ENCODE measurements around the gene DSTN.

DSTN gene

DNA sequence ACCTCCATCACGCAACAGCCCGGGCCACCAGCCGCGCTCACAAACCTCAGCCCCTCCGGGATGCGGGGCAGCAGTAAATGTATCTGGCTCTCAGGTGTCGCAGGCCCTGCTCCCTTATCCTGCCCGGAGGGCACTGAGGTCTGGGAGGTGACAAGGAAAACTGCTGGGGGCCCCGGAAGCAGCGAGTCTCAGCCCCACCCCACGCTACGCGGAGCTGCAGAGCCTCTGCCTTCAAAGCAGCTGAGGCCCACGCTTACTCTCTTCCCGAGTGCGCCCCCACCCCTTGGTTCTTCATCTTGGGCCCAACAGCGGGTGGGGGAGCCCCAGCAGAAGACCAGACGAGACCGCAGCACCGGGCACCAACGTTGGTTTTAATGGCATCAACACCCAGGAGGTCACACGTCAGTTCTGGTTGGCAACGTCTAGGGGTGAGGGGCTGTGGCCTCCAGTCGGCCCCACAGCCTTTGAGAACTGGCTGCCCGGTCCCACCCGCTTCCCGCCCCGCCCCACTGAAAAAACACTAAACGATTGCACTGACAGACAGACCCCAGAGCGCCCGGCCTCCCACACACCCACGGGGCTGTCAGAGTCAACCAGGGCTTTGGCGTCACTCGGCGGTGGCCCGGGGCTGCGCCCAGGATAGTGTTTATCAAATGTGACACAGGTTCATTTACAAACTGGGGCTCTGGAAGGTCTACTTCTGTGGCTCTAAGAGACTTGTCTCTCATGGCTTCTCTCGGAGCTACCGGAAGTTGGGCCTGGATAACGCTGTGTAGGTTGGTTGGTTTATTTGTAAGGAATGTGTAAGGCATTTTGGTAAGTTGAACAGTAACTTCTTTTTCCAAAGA is 43.7 kb downstream of the DSTN start:
- peak; percentile 16 for DNase-seq

DNA sequence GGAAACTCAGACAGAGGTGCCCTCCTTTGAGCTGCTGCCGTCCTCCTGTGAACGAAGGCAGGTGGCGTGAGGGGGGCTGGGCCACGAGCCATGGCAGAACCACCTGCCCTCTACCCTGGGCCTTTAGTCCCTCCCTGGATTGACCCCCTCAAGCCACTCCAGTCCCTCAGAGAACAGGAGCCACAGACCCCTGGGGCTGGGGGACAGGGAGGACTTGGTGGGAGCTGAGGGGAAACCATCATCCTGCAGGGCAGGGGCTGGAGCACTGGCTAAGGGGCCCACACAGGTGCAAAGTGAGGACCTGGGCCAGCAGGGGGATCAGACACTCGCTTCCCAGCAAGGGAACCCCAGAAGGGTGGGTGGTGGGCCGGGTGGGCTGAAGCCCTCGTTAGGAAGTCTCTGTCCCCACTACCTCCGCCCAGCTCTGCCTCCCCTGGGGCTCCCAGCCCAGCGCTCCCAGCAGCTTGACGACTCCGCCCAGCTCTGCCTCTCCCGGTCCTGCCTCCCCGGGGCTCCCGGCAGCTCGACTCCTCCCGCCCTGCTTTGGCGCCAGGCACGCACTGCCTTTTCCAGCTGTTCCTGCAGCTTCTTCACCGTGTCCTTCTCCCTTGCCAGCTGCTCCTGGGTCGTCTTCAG is 44.4 kb downstream of the DSTN start:
- DNase-seq = peak; percentile 12

DNA sequence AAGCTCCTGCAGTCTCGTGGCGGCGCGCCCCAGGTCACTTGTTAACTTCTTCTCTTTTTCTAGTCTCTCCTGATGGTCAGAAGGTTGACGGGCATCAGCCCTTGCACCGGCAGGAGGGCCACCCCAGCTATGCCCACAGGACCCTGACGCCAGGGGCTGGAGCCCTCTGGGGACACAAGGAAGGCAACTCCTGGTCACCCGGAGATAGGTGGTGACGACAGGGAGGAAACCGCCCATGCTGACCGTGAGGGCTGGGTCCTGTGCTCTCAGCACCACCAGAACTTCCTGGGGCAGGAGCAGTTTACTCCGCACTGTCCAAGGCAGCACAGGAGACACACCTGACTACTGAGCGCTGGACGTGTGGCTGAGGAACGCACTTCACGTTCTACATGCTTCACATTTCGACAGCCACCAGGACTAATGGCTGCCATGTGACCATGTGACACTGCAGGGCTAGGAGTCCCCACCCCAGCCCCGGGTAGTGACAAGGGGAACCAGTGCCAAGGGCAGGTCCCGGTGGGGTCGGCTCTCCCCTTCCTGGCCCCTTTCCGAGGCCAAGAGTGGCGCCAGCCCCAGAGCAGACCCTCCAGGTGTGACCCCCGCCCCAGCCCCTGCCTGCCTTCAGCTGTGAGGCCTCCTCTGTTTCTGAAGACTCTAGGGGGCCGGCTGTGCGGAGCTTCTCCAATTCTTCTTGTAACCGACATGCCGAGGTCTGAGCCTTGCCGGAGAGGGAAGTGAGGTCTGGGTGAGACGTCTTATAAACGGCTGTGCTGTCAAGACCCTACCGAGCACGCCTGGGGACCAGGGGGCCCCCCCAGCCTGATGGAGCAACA is 45.2 kb downstream of the DSTN start:
- DNase-seq = peak; percentile 14

DNA sequence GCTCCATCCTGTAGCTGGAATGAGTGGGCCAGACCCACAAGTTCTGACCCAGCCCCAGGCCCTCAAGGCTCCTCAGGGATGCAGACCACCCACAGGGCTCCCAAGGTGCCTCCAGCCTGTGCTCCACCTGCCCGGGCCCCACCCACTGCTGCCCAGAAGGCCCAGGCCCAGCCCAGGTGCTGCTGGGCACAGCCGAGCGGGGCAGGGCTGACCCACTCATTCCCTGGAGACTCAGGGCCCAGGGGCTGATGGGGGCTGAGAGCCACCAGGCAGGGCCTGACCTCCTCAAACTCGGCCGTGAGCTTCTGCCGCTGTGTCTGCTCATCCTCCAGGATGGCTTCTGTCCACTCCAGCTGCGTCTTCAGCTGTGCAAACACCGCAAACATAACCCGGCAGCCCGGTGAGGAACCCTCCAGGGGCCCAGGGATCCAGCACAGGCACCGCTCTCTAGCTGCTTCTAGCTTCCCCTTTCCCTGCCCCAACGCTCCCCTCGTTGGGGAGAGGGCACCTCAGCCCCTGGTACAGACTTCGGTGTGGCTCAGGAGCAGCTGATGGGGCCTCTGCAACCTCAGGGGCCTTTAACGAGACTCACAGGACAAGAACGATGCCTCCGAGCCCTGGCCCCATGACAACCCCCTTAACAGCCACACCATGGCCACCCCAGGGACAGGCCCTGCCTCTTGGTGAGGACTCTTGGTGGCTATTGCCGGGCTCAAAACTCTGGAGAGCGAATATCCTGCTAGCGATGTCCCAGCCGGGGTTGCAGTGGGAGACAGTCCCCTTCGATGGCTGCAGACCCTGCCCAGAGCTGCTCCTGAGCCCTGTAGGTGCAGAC is 46.0 kb downstream of the DSTN start:
- DNase-seq = peak; percentile 15

DNA sequence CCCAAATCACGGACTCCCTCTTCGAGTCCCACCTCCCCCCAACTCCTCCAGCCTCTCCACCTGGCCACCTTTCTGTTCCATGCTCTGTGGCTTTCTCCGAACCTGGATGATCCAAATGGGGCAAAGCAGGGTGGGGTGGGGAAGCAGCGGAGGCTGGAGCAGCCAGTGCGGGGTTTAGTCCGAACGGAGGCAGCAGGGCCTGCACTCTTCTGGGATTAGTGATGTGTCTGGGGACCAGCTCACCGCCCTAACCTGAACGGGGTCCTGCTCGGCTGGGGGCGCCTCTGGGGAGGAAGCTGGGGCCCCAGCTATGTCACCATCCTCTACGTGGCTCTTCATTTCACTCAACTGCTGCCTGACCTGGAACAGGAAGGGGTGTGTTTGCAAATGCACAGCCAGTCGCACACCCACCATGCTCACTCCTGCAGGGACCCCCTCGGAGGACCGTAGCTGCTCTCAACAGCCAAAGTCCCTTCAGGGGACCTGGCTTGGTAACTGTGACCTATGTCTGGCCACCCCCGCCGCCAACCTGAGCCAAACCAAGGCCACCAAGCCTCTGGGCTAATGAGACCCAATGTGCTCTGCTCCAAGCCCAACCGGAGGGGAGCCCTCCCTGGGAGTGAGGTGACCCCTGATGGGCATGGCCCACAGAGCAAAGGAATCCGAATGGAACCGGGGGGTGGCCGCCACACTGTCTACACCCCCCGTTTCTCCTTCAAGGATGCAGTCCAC is 46.8 kb downstream of the DSTN start:
- DNase-seq = peak; percentile 15

DNA sequence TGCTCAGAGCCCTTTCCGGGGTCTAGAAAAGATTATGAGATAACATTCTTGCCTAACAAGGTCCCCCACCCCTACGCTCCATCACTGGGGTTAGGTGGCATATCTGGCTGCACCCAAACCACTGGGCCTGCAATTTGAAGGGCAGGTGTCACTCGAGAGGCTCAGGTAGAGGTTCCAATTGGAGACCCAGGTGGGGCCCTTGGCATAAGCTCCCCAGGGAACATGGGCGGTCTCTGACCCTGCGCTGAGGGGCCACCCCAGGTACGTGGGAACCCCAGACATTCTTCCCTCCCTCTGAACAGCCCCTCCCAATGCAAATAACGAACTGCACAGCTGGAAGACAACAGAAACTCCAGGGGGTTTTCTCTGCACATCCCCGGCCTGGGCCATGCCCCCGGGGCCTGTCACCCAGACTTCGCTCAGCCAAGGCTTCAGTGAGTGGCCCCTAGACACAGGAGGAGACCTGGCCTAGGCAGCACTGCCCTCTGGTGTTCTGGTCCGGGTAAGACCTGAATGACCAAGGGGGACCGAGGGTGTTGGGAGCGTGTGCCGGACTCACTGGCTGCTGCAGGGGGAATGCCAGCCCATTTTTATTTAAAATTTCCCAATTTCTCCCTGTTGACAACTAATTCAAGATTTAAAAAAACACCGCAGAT is 47.5 kb downstream of the DSTN start:
- DNase-seq = peak; percentile 62

DNA sequence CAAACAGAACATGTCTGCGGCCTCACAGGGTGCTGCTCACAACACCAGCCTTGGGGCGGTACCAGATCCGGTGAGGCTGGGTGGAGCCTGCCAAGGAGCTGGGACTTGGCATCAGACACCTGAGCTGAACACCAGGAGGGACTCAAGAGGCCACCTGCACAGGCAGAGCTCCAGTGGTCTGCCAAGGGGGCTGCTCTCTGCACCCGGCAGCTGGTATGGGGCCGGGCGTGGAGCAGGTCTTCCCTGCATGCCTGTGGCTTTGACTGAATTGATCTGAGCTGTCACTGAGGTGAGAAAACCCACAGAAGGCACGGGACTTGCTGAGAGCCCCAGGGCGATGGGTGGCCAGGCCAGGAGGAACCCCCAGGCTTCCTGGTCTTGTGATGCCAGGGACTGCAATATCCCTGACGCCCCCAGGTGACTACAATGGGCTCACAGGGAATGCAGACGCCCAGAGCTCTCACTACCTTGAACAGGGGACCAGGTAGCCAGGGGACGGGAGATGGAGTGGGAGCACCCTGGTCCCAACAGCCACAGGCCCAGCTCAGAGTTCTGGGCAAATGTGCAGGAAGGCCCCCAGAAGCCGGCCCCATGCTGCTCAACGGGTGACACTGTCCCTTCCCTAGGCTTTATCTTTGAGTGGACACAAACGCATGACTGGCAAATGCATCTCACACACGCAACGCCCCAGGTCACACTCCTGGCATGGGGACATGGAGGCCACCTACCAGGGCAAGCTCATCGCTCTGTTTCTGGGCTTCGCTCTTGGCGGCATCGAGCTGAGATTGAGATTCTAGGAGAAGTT is 48.2 kb downstream of the DSTN start:
- DNase-seq = peak; percentile 14

DNA sequence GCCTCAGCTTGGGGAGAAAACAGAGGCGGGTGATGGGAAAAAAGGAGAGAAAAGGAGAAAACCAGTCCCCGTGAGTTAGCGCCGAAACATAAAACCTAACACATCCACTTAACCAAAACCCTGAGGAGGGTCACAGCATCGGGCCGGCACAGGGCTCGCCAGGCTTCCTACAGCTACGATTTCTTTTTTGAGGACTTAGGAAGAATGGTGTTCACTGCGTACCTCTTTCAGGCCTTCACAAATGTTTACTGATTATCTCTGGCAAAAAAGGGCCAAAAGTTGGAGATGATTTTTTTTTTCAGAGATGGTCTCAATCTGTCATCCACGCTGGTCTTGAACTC is 48.8 kb downstream of the DSTN start:
- DNase-seq = no peak

DNA sequence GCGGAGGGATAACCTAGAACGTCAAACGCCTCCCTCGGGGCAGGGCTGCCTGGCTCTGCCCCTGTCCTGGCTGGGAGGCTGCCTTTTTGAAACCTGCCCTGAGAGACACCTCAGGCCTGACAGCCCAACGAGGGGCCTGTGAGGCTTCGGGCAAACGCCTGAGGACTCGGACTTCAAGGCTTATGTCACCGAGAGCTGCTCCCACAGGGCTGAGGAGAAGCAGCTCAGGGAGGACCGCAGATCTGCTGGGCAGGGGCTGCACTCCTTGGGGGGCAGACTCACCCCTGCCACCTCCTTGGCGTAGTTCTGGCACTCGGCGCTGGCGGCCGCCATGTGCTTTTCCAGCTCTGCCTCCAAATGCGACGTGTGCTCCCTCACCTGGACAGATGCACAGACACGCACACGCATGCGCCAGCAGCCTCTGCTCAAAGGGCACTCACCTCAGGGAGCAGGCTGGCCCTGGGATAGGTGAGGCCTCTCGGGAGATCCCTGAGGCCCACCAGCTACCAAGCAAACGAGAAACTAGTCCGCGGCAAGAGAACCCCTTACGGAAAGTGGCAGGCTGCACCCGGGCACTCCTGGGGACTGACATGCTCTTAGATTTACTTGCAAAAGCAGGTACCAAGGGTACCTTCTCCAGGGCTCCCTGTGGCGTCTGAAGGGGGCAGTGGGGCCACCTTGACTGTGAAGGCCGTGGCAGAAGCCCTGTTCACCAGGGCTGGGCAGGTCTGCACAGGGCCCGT is 49.6 kb downstream of the DSTN start:
- DNase-seq = peak; percentile 12

DNA sequence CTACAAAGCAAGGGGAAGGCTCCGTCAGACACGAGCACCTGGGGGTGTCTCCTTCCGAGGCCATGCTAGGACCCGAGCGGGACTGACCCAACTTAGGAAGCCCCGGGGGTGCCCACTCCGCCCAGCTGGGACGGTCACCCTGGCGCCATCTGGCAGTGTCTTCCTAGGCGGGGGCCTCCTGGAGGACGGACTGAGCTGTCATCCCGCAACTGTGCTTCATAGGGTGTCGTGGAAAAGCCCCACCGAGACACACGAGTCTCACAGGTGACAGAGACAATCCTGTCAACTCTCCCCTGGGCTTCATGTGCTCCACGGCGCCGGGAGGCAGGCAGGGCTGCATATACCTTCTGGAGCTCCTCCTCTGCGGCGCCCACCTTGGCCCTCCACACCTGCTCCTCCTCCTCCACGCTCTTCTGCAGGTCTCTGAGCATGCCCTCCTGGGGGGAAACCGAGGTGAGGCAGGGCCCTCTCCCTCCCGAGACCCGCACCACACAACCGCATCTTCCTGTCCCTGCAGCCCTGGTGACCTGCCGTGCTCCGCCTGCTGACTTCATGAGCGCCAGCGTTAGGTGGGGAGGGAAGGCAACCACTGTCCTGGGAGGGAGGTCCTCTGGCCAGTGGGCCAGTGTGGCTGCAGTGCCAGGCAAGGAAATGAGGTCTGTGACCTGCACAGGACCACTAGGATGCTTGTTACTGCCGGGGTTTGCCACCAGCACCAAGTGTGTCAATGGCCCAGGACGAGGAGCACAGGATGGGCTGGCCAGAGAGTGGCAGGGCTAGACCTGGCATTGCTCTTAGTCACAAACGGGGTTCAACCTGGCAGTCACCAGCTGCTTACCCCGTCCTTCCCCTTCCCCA is 50.7 kb downstream of the DSTN start:
- DNase-seq = no peak

DNA sequence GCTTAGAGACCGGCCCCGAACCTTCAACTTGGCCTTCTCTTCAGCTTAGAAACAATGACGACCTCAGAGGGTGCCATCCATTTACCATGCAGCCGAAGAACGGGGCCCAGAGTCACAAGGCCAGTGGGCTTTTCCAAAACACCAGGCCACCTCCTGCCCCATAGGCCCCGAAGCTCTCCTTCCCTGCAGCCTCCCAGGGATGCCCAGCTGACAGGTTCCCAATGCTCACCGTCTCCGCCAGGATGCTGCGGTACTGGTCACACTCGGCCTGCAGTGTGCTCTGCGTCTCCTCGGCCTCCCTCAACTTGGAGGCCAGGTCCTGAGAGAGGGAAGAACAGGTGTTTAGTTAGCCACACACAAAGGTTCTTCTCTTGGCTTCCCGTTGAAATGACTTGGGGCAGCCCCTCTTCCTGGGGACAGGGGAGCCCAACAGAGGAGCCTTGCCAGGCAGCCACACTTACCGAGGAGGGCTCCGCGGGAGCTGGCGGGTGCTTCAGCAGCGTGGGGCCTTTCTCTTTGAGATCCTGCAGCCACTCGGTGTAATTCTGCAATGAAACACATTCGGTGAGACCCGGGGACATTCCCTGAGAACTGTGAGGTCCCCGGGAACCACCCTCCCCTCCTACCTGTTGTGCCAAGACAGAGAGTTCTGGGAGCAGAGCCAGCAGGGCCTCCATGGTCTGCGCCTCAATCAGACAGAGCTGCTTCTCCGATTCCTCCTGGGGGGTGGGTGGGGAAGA is 51.5 kb downstream of the DSTN start:
- DNase-seq = no peak

DNA sequence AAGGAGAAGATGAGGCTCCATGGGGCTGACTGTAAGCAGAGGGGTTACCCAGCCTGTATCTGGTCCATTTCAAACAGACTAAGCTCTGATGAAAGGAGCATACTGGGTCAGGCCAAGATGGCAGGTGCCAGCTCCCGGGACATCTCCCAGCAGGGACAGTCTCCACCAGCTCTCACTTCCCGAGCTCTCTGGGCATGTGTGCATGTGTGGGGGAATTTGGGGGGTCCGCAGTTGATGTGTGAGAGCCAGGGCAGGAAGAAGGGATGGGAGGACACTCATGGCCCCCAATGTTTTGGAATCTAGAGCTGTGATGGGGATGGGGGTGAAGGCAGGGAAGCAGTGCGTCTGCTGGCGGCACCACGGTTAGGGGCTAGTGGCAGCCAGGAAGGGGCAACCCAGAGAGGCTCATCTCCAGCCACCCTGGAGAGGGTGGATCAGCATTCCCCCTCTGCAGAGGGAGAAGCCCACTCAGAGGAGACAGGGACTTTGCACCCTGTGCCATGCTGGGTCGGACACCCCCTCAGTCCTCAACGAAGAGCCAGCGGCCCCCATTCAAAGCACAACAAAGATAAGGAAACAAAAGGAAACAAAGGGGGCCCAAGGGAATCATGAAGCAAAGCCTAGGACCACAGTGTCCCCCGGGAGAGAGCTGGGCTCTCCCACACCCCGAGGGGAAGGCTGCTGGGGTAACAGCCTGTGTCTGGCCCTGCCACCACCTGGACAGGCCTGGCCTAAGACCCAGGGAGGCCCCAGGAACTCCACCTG is 52.4 kb downstream of the DSTN start:
- no peak for DNase-seq

DNA sequence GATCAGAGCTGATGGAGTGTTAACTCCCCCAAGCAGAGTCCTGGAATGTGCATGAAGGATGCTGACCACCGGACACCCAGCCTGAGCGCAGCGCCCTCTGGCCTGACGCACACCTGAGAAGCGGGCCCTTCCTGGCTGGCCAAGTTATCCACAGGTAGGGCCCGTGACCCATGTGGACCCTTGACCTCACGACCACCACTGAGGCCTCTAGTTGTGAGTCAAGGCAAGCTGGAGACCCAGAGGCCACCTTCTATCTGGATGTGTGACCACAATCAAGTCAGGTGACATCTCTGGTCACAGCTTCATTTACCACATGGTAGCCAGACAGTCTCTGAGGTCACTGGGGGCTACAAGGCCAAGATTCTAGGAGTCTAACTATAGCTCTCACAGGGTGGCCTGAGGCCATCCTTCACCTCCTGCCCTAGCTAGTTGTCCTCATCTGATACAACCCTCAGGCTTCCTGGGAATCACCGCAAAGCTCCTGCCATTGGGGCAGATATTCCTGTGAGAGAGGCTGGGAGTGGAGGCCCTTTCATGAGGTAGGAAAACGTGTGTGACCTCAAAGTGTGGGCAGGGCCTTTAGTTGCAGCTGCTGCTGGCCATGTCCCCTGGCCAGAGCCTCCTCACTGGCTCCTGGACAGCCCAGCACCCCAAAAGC is 53.1 kb downstream of the DSTN start:
- no peak for DNase-seq

DNA sequence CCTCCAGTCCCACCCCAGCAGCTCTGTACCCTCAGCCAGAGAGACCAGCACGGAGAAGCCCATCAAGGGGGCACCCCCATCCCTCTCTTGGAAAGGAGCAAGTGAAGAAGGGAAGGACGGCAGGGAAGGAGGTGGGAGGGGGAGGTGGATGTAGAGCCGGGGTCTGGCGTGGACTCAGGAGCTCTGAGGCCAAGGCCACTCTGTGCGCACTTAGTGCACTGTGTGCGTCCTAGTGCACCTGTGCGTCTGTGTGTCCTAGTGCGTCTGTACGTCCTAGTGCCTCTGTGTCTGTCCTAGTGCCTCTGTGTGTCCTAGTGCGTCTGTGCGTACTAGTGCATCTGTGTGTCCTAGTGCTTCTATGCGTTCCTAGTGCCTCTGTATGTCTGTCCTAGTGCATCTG is 54.2 kb downstream of the DSTN start:
- DNase-seq = no peak

DNA sequence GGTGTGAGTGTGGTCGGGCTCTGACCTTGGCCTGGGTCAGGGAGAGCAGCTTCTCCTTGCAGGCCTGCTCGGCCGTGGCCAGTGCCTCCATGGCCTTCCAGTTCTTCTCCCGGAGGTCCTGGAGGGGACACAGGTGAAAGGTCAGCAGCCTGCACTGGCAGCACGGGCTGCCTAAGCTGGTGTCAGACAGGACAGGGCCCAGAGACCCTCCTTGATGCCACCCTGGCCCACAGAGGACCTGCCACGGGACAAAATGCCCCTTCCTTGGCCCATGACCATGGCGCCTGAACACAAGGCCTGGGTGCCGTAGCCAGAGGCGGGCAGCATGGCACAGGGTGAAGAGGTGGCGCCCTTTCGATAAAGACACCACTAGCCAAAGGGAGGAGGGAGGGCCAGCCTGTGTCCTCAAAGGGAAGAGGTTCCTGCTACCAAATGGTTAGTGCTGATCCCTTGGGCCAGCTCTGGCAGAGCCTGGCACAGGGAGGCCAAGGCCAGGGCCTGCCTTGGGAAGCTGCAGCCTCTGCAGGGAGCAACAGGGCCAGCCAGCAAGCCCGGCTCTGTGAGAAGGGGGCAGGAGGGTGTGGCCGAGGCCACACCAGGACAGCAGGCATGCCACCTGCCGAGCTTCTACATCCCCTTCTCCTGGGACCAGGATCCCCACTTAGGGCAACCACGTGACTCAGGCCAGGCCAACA is 54.8 kb downstream of the DSTN start:
- DNase-seq = no peak

All from activated T-cell treated with anti-CD3 and anti-CD28 coated beads, Interleukin-2, amount 50 U/mL, for 1 hour (primary cell).